Activated CD8-positive, alpha-beta memory T cell treated with anti-CD3 and anti-CD28 coated beads for 4 hours (primary cell): ENCODE measurements around the gene CLIP2.
"Not testable (repeated sequence)": the region's sequence is repeated elsewhere in the genome, so short reads cannot be mapped to it uniquely, and the experiment has no call there.

Experiments
- DNase-seq, 2 donors: peaks; one replicate each; pipeline ENCODE4 v3.0.0-alpha.2; 2020; ENCODE audit warnings: low read depth in 2 of 2

The CLIP2 gene

DNA sequence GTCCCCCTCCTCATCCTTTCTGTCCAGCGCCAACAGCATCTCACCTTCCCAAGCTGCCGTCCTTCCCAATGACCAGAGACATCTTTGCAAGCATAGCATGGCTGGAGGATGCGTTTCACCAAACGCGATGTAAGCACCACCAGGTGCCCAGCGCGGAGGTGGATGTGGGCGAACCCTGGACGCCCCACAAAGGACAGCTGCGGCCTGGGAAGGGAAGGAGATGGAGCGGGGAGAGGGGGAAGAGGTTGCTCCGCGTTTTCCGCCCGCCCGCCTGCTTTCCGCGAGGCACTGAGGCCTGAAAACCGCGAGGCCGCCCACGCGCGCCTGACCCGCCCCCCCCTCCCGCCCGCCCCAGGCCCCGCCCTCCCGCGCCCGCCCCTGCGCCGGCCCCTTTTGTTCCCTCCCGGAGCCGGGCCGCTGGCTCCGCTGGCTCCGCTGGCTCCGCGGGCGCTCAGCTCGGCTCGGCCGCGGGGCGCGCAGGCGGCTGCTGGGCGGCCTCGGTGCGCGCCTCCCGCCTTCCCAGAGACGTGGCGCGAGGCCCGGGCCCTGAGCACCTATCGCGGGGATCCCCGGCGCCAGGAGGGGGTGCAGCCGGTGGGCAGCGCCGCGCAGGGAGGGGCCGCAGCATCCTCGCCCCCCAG is at the start of gene CLIP2:
Gene CLIP2, plus strand, starts transcription at position 390 of the 641 bp plus-strand sequence. CDS start 28,140 bp downstream, outside the sequence.
- peak; percentile 62 to 64 for DNase-seq

DNA sequence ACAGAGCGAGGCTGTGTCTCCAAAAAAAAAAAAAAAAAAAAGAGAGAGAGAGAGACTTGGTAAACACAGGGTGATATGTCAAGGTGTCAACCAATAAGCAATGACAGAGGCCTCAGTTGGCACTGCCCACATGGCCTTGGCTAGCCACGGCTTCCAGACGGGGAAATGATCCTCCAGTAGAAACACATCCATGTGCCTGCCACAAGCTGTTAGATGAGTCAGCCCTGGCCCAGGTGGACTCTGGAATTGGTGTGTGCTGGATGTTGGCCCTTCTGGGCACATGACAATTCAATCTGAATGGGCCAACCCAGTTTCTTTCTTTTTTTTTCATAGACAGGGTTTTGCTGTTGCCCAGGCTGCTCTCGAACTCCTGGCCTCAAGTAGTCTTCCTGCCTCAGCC is 48.7 kb upstream of the CLIP2 start:
- DNase-seq: no peak

DNA sequence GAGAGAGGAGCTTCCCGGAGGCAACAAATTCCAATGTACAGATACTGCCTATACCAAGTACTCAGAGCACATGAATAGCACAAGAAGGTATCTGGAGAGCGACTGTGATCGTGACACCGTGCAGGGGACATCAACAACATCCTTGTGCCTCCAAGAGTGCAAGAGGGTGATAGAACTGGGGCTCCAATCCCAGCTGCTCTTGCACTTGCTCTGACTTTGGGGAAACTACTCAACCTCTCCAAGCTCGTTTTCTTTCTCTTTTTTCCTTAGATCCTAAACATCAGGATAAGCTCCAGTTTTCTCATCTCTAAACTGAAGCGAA is 47.1 kb upstream of the CLIP2 start:
- no peak for DNase-seq

DNA sequence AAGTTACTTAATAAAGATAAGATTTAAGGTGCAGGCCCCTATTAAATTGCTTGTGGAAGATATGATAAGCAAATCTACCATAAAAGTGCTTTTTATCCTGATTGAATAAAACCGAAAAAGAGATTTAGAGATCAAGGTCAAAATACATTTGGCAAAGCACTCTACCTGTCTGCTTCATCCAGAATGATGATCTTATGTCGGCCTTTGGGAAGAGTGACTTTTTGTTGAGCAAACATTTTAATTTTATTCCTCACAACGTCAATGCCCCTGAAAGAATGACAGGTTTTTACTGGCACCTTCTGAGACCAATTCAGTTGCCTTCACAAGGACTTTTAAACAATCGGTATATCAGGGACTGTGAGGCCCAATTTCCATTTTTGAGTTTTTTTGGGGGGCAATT is 42.7 kb upstream of the CLIP2 start:
- no peak for DNase-seq

DNA sequence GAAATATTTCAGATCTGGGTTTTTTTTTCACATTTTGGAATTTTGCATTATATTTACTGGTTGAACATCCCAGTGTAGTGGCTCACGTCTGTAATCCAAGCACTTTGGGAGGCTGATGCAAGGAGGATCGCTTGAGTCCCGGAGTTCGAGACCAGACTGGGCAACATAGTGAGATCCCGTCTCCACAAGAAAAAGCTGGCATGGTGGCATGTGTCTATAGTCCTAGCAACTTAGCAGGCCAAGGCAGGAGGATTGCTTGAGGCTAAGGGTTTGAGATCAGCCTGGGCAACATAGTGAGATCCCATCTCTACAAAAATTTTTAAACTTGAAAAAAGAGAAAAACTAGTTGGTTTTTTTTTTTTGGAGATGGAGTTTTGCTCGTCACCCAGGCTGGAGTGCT is 41.1 kb upstream of the CLIP2 start:
- no peak for DNase-seq

DNA sequence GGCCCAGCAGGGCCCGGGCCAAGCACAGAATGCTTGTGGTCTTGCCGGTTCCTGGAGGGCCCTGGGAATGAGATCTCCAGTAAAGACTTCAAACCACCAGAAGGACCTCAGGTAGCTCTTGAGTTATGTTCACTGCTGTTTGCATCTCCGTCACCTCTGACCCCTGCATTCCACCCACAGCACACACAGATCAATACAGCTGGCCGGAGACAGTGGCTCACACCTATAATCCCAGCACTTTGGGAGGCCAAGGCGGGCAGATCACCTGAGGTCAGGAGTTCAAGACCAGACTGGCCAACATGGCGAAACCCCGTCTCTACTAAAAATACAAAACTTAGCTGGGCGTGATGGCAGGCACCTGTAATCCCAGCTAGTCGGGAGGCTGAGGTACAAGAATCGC is 40.1 kb upstream of the CLIP2 start:
- DNase-seq: not testable (repeated sequence)

DNA sequence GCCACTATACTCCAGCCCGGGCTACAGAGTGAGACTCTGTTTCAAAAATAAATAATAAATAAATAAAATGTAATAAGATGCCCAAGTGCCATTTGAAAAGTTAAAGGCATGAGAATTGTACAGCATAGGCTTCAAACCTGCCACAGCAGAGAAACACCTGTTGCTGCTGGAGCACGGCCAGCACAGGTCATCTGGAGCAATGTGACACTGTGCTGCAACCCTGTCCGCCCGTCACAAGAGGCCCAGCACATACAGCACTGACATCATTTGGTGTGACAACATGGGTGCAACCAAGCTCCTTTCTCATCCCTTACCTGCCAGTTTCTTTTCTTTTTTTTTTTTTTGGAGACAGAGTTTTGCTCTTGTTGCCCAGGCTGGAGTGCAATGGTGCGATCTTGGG is 36.3 kb upstream of the CLIP2 start:
- no peak for DNase-seq

DNA sequence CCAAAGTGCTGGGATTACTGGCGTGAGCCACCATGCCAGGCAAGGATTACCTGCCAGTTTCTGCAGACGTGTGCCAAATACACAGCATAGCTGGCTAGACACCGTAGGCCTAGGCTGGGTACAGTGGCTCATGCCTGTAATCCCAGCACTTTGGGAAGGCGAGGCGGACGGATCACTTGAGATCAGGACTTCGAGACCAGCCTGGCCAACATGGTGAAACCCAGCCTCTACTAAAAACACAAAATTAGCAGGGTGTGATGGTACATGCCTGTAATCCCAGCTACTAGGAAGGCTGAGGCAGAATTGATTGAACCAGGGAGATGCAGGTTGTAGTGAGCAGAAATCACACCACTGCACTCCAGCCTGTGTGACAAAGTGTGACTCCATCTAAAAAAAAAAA is 35.9 kb upstream of the CLIP2 start:
- no peak for DNase-seq

DNA sequence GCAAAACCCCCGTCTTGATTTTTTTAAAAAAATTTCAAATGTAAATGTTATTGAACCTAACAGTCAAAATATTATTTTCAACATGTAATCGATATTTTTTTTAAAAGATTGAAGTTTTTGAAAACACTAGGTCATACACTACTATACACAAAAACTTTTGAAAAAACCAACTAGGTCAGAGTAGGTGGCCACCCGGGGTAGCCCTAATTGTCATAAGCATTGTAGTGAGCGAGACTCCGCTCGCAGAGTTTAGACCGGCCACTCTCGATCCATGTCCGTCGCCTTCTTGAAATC is 35.4 kb upstream of the CLIP2 start:
- DNase-seq: no peak

DNA sequence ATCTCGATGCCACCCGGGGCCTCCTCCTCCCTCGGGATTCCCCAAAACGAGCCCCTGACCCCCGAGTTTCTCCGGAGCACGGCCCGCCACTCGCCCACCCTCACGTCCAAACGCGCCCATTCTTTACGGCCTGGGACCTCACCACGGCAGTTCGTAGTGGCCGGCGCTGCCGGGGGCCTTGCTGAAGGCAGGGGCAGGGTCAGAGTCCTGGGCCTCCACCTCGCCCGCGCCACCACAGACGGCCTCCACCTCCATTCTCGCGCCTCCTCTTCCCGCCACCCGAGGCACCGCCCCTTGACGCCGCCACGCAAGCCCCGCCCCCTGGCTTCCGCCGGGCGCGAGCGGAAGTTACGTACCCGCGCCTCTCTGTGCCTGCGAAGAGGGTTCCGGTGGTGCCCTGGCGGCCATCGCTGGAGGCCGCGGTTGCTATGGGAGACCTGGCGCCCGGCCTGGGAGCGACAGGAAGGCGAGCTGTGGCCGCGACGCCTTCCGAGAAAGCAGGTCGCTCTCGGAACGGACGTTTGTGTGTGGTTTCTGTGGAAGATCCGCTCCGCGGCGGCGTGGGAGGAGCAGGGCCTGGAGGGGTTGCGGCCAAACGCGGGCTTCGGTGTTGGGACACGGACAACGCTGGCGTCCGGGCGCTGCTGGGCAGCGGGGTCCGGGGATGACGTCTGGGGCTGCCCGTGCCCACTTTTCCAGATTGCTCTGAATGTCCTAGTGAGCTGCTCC is 34.9 kb upstream of the CLIP2 start, which contains the start of gene RFC2:
Gene RFC2, minus strand, starts transcription at position 271 of the 729 bp plus-strand sequence. Its CDS starts 16 bp downstream, at position 255.
- peak; percentile 90 to 93 for DNase-seq

DNA sequence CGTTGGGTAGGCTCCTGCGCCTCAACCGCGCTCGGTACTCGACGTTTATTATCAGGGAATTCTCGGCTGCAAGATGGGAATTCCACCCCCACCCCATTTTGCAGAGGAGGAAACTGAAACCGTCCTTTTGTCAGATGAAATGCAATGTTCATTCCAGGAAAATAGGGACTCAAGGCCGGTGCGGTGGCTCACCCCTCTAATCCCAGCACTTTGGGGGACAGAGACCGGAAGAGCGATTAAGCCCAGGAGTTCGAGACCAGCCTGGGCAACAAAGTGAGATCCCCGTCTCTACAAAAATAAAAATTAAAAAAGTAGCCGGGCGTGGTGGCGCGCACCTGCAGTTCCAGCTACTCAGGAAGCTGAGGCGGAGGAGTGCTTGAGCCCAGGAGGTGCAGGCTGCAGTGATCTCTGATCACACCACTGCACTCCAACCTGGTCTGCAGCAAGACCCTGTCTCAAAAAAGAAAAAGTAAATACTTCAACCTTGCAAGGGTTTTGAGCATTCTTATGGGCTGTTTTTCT is 34.3 kb upstream of the CLIP2 start:
- no peak for DNase-seq

DNA sequence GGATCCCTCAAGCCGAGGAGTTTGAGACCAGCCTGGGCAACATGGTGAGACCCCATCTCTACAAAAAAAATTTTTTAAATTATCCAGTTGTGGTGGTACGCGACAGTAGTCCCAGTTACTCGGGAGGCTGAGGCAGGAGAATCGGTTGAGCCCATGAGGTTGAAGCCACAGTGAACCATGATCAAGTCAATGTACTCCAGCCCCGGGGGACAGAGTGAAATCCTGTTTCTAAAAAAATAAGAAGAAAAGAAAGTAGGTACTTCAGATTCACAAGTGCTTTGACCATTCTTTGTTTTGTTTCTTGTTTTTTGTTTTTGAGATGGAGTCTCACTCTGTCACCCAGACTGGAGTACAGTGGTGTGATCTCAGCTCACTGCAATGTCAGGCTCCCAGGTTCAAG is 33.7 kb upstream of the CLIP2 start:
- not testable (repeated sequence) for DNase-seq

DNA sequence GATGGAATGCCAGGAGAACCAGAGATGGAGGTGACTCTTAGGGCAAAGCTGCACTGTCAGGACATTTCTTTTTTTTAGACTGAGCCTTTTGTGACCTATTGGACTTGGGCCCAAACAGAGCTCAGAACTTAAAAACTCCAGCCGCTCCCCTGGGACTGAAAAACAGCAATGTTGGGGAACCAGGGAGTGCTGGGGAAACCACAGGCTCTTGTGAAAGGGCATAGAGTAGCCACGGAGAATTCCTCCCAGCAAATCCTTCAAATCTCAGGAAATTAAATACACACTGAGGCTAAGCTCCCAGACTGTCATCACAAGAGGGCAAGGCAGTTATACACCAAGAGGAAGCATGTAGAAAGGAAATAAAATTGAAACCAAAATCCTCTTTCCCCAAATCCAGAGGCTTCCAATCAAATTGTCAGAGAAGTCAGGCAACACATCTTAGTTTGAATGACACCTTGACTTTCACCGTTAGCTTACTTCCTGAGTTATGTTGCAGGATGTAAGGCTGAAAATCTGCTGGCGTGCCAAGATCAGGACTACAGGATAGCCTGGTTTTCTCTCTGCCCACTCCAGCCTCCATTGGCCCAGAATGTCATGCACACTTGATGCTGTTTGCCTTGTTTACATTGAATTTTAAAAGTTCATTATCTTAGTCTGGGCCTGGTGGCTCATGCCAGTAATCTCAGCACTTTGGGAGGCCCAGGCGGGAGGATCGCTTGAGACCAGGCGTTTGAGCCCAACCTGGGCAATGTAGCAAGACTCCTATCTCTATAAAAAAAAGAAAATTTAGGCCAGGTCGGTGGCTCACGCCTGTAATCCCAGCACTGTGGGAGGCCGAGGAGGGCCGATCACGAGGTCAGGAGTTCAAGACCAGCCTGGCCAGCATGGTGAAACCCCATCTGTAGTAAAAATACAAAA is 32.5 kb upstream of the CLIP2 start:
- no peak for DNase-seq

DNA sequence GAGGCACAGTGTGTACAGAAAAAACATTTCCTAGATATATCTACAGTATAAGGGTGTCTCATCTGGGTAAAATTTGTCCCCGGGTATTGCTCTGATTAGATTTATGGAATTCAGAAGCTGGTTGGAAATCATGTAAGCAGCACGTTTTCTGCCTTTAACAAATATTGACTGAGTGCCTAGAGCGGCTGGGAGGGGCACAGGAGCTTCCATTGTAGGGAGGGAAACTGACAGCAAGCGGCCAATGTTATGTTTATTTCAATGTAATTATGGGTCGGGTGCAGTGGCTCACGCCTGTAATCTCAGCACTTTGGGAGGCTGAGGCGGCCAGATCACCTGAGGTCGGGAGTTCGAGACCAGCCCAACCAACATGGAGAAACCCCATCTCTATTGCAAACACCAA is 30.6 kb upstream of the CLIP2 start:
- DNase-seq: no peak

DNA sequence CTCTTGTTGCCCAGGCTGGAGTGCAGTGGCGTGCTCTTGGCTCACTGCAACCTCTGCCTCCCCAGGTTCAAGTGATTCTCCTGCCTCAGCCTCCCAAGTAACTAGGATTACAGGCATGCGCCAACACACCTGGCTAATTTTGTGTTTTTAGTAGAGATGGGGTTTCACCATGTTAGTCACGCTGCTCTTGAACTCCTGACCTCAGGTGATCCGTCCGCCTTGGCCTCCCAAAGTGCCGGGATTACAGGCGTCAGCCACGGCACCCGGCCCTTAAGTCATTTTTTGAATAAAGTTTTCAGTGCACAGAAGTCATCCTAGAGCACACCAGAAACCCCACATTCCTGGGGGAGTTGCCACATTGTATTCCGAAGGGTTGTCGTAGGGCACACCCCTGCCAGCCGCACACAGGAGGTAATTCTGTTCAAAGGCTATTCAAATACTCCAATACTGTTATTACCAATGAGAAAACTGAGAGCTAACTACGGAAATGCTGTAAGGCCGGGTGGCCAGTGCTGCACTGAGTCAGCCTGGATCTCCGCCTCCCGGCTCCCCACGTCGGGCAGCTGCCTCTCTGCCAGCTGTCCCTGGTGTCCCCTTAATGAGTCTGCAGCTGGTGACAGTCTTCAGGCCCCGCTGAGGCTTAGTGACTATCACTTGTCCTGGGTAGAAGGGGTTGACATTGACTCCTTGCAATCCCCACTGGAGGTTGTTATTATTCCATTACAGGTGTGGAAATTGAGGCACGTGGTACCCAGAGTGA is 26.4 kb upstream of the CLIP2 start:
- DNase-seq: no peak

DNA sequence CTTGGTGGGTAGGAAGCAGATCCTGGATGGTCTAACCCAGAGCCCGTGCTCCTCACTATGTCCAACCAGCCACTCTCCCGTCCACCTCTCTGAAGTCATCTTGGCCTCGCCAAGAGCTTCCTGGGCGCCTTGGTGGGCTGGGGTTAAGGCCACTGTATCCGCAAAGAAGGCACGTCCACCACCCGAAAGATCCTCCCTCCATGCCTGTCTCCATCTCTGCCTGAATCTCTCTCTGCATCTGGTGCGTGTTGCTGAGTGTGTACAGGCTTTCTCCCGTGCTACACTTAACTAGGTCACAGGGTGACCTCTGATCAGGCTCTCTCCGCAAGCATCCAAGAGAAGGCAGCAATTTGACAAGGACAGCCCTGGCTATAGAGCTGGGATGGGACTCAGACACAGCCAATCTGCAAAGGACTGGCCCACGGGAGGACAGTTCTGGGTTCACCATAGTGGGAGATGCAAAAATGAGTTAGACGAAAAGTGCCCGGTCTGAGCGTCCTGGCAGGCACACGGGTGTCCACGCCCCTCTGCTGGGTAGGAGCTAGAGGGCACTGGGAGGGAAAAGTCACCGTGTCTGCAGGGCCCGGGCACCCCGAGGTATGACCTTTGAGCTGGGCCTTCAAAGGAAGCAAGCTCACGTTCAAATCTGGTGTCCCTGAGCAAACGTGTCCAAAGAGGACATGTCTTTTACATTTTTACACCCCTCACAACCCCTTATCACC is 25.6 kb upstream of the CLIP2 start:
- no peak for DNase-seq

DNA sequence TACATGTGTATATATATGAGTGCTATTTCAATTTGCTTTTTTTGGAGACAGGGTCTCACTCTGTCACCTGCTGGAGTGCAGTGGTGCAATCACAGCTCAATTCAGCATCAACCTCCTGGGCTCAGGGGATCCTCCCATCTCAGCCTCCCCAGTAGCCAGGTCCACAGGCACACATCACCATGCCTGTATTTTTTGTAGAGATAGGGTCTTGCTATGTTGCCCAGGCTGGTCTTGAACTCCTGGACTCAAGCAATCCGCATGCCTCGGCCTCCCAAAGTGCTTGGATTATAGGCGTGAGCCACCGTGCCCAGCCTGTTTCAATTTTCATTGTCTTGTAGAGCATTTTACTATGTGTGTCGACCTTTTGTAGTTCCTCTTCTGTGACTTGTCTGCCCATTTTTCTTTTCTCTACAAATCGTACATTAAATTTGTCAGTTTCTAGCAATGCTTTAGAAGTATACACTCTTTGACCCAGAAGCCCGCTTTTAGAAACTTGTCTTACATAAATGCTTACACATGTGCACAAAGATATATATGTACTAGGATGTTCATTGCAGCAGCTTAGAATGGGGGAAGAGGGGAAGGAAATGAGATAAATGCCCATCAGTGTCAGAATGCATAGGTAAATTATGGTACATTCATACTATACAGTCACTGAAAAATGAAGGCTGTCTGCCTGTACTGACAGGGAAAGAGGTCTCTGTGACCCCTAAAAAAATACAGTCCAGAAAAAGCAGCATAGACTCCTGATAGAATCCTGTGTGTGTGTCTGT is 22.8 kb upstream of the CLIP2 start:
- DNase-seq: no peak

DNA sequence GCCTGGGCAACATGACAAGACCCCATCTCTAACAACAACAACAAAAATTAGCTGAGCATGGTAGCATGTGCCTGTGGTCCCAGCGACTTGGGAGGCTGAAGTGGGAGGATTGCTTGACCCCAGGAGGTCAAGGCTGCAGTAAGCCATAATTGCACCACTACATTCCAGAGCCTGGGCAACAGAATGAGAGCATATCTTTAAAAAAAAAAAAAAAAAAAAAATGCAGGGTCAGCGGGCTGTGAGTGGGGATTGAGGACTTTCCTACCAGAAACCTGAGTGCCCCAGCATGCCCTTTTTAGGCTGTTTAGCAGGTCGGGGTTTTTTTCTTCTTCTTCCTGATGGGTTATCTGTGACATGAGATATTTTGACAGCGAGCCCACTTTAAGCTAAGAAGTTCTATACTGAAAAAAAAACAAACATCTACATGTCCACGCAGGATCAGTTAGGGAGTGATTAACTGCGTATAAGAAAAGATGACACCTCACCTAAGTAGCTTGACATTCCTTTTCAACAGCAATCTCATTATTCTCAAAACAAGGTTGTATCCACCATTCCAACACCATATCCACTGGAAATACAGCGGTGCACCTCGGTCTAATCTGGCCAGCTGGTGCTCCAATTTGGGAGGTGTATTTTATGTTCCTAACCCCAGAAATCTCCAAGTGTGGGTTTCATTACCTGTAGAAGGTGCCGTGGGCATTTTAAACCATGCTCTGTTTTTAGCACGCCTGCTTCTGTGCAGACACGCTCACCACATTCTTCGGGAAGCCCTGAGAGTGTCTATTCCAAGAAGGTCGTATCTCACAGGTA is 21.2 kb upstream of the CLIP2 start:
- no peak for DNase-seq

DNA sequence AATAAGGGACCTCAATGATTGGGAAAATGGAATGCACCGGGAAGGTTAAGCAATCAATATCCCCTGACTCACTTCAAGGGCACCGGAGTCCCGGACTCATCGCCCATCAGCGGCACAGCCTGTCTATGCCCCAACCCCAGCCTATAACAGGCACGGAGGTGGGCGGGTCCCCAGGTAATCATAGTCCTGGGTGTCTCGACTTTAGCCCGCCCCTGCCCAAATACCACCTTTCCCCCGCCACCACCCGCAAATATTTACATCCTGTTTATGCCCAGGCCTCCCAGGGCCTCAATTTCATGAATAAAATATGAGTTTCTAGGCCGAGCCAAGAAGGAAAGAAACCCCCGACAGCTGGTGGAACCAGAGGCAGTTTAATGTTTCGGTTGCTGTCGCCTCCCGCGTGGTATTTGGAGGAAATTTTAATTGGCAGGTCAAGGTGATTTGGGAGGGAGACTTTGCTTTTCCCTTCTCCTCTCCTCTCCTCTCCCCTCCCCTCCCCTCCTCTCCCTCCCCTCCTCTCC is 19.4 kb upstream of the CLIP2 start:
- peak in 1 of 2 donors; percentile 19 for DNase-seq
